ENCODE measurements around the gene MEI4. TPM values are rescaled to one million over a fixed set of nuclear protein-coding genes. Genes with fewer than 3 reads are reported as not detected.

Gene MEI4
- total RNA-seq, 1 donor from 2014 or later, result not detected

DNA sequence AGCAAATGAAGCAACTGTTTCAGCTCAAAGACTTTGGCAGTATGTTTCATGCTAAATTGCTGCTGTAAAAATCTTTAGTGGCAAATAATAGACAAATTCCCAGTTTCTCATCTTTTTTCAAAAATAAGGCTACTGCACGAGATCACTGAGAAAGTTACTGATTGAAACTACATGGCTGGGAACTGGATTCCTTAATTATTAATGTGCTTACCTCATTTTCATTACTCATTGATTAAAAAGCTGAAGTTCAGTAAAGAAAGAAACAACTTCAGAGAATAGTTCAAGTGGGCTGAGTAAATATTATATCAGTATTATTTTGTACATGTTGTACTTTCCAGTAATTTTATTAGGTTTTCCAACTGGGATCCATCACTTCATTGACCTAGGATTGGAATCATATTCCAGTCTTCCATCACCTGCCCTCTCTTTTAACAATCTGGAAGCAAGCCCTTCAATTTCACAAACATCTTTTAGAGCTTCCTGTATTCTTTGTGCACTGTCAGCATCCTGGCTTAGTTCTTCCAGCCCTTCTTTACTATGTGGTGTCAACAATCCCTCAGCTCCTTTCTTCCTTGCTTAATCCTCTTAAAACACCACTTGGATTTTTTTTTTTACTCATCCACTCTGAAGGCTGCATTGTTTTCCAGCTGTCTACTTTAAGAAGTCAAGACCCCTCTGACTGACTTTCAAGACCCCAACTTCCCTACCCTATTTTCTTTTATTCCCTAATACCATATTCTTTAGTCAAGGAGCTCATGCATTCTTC is 4.3 kb downstream of the MEI4 start:
- no peaks in the 10 kb centered on the region for H3K27me3 Mint-ChIP-seq (ENCODE audit: unreplicated experiment)
- no peak overlapping the region for H3K27ac Mint-ChIP-seq (ENCODE audit: unreplicated experiment)
- TF ChIP-seq, protein P1, sequence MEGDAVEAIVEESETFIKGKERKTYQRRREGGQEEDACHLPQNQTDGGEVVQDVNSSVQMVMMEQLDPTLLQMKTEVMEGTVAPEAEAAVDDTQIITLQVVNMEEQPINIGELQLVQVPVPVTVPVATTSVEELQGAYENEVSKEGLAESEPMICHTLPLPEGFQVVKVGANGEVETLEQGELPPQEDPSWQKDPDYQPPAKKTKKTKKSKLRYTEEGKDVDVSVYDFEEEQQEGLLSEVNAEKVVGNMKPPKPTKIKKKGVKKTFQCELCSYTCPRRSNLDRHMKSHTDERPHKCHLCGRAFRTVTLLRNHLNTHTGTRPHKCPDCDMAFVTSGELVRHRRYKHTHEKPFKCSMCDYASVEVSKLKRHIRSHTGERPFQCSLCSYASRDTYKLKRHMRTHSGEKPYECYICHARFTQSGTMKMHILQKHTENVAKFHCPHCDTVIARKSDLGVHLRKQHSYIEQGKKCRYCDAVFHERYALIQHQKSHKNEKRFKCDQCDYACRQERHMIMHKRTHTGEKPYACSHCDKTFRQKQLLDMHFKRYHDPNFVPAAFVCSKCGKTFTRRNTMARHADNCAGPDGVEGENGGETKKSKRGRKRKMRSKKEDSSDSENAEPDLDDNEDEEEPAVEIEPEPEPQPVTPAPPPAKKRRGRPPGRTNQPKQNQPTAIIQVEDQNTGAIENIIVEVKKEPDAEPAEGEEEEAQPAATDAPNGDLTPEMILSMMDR (IDR thresholded peaks at IDR 0.05), result no peak
- no peaks in the 10 kb centered on the region for H3K4me1 Mint-ChIP-seq (ENCODE audit: unreplicated experiment)
- H3K9me3 Mint-ChIP-seq (ENCODE audit: unreplicated experiment), result no peaks in the 10 kb centered on the region
- DNase-seq (ENCODE audit: extremely low spot score, unreplicated experiment), result no peak
- H3K4me3 Mint-ChIP-seq (ENCODE audit: unreplicated experiment), result no peak overlapping the region
- H3K36me3 Mint-ChIP-seq (ENCODE audit: unreplicated experiment), result no peaks in the 10 kb centered on the region

DNA sequence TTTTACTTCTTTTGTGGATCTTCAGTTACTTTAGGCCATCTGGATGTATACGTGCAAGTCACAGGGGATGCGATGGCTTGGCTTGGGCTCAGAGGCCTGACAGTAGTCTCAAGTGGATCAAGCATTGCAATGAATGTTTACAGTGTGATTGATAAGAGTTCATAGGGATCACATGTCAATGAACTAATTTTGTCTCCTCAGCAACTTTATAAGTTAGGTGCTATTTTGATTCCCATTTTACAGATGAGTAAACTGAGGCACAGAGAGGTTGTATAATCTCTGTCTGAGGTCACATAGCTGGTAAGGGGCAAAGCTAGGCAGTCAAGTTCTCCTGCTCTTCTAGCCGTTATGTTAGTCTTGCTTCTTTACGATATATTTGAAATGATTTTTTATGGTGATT is 13.5 kb downstream of the MEI4 start:
- DNase-seq (ENCODE audit: extremely low spot score, unreplicated experiment), result no peak
- Mint-ChIP-seq H3K4me1 (ENCODE audit: unreplicated experiment) (no peaks in the 10 kb centered on the region), H3K36me3 (ENCODE audit: unreplicated experiment) (no peaks in the 10 kb centered on the region), H3K9me3 (ENCODE audit: unreplicated experiment) (no peaks in the 10 kb centered on the region), H3K4me3 (ENCODE audit: unreplicated experiment) (no peak overlapping the region), H3K27ac (ENCODE audit: unreplicated experiment) (no peak overlapping the region), H3K27me3 (ENCODE audit: unreplicated experiment) (no peaks in the 10 kb centered on the region)
- TF ChIP-seq, protein P1 (IDR thresholded peaks at IDR 0.05), result no peak

DNA sequence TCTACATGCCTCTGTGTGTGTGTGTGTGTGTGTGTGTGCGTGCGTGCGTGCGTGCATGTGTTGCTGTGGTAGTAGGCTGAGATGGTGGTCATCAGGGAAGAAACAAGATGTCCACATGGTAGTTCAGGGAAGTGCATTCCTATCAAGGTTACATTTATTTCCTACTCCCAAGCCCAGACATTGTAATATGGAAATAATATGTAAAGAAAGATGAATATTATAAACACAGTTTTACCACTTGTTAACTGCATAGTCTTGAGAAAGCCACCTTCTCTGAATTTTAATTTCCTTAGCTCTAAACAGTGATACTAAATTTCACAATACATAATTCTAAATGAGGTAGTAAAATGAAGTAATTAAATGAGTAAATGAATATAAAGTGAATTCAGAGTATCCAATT is 14.0 kb downstream of the MEI4 start:
- Mint-ChIP-seq H3K4me1 (ENCODE audit: unreplicated experiment) (no peaks in the 10 kb centered on the region), H3K36me3 (ENCODE audit: unreplicated experiment) (no peaks in the 10 kb centered on the region), H3K4me3 (ENCODE audit: unreplicated experiment) (no peak overlapping the region), H3K27me3 (ENCODE audit: unreplicated experiment) (no peaks in the 10 kb centered on the region), H3K9me3 (ENCODE audit: unreplicated experiment) (no peaks in the 10 kb centered on the region), H3K27ac (ENCODE audit: unreplicated experiment) (no peak overlapping the region)
- DNase-seq (ENCODE audit: extremely low spot score, unreplicated experiment), result no peak
- TF ChIP-seq, protein P1 (IDR thresholded peaks at IDR 0.05), result no peak

DNA sequence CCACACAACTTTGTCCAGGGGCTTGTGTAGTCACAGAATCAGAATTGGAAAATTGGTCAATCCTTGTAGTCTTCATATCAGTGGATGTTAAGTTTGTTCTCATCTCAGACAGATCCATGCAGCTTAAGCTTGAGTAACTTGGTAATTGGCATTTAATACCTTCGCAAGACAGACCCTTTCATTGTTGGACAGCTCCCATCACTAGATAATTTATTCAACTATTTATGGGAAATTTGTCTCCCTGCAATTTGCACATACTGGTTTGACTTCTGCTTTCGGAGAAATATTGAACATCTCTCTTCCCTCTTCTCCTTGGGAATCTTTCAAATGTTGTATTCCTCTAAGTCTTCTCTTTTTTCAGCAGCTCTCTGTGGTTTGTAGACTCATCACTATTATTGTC is 17.1 kb downstream of the MEI4 start:
- no peak overlapping the region for H3K4me3 Mint-ChIP-seq (ENCODE audit: unreplicated experiment)
- H3K9me3 Mint-ChIP-seq (ENCODE audit: unreplicated experiment), result no peaks in the 10 kb centered on the region
- H3K36me3 Mint-ChIP-seq (ENCODE audit: unreplicated experiment), result no peaks in the 10 kb centered on the region
- H3K27me3 Mint-ChIP-seq (ENCODE audit: unreplicated experiment), result no peaks in the 10 kb centered on the region
- no peaks in the 10 kb centered on the region for H3K4me1 Mint-ChIP-seq (ENCODE audit: unreplicated experiment)
- DNase-seq (ENCODE audit: extremely low spot score, unreplicated experiment), result no peak
- no peak overlapping the region for H3K27ac Mint-ChIP-seq (ENCODE audit: unreplicated experiment)
- TF ChIP-seq, protein P1 (IDR thresholded peaks at IDR 0.05), result no peak

DNA sequence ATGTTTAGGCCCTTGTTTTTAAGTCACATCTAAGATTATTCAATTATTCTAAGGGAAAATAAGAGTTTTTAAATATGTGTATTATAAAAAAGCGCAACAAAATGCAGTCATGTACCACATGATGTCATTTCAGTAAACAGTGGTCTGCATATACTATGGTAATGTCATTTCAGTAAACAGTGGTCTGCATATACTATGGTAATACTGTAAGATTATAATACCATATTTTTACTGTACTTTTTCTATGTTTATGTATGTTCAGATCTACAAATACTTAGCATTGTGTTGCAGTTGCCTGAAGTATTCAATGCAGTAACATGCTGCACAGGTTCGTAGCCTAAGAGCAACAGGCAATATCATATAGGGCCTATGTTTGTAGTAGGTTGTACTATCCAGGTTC is 21.4 kb downstream of the MEI4 start:
- Mint-ChIP-seq H3K36me3 (ENCODE audit: unreplicated experiment) (no peaks in the 10 kb centered on the region), H3K27me3 (ENCODE audit: unreplicated experiment) (no peaks in the 10 kb centered on the region), H3K4me3 (ENCODE audit: unreplicated experiment) (no peak overlapping the region), H3K9me3 (ENCODE audit: unreplicated experiment) (no peaks in the 10 kb centered on the region), H3K27ac (ENCODE audit: unreplicated experiment) (no peak overlapping the region), H3K4me1 (ENCODE audit: unreplicated experiment) (no peaks in the 10 kb centered on the region)
- no peak for DNase-seq (ENCODE audit: extremely low spot score, unreplicated experiment)
- TF ChIP-seq, protein P1 (IDR thresholded peaks at IDR 0.05), result no peak

Data from osteocyte (in vitro differentiated cells).